Spinal cord (tissue), 10 donors: ENCODE results near the gene KCND3. TPM values are rescaled to one million over a fixed set of nuclear protein-coding genes. Genes with fewer than 3 reads are reported as not detected.

Experiments
- DNase-seq, 6 donors: peaks; one replicate each; pipeline versions ENCODE4 v3.0.0 to v3.0.0-alpha.2; 2013 to 2015; ENCODE audit warnings: low spot score in 6 of 6, low read depth in 4 of 6
- H3K27ac ChIP-seq: one replicate; pipeline ENCODE4 v1.5.1; 2013; ENCODE audit warnings: low read depth, low read length, control low read depth
- H3K27me3 ChIP-seq: one replicate; pipeline ENCODE4 v1.6.1; 2013; ENCODE audit warnings: low read length; ENCODE audit not compliant: control insufficient read depth, insufficient read depth
- H3K36me3 ChIP-seq: one replicate; pipeline ENCODE4 v1.6.1; 2013; ENCODE audit warnings: low read length; ENCODE audit not compliant: control insufficient read depth, insufficient read depth
- H3K4me1 ChIP-seq: one replicate; pipeline ENCODE4 v1.6.1; 2013; ENCODE audit warnings: low read length; ENCODE audit not compliant: control insufficient read depth, insufficient read depth
- H3K4me3 ChIP-seq: one replicate; pipeline ENCODE4 v1.5.1; 2013; ENCODE audit warnings: low read depth, low read length, control low read depth
- H3K9me3 ChIP-seq: one replicate; pipeline ENCODE4 v1.6.1; 2013; ENCODE audit warnings: low read length; ENCODE audit not compliant: control insufficient read depth, insufficient read depth
- WGBS: methylation state at CpG from one replicate; pipeline ENCODE4 v1.1.5; 2013; ENCODE audit warnings: missing lambda C conversion rate; ENCODE audit not compliant: insufficient coverage; 5-methylcytosine and 5-hydroxymethylcytosine counted together
- polyA plus RNA-seq, 2 donors: library from polyadenylated mRNA; unstranded; fragments of 120-200 nt; gene quantifications; one replicate each; pipeline ENCODE4 v1.2.1, GENCODE V29; 2013; ENCODE audit not compliant: insufficient read length in 2 of 2
- total RNA-seq, 2 donors: library from RNA; depleted of rRNA in 1 of 2; stranded (reverse); fragments of 120-200 nt in 1 of 2; fragments of >200 nt in 1 of 2; gene quantifications; one replicate each; pipeline versions ENCODE4 v1.2.3 to v1.2.4, GENCODE V29; 2013 to 2014
- donor health status: healthy.

The KCND3 gene
- total and polyA plus RNA-seq, 4 donors = 9.5 to 35.8 (median 23.3) TPM

DNA sequence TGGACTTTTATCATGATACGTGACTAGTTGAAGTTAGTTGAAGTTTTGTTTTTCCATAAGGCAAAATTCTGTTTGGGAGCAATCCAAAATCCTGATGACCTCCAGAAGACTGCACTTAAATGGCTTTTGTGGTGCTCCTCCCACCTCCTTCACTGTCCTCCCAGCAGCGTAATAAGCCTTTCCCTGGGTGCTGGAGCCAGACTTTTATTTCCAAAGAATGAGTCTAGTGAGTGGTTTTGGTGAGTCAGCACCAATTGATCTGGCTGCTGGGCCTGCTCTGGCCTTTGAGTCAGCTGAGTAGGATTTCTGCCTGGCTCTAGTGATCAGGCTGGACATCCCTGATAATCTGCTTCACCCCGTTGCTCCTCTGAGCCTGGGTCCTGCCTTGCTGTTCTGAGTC, 21.7 kb upstream of the KCND3 start:
- no peaks in the 10 kb centered on the region for H3K27me3 ChIP-seq
- H3K27ac ChIP-seq = no peak overlapping the region
- DNase-seq = no peak
- no peaks in the 10 kb centered on the region for H3K36me3 ChIP-seq
- no peak overlapping the region for H3K4me3 ChIP-seq
- H3K4me1 ChIP-seq = peaks cover 9% of the 10 kb centered on the region
- H3K9me3 ChIP-seq = no peaks in the 10 kb centered on the region
- 90% methylated on average over 1 of the region's 3 CpGs for WGBS

DNA sequence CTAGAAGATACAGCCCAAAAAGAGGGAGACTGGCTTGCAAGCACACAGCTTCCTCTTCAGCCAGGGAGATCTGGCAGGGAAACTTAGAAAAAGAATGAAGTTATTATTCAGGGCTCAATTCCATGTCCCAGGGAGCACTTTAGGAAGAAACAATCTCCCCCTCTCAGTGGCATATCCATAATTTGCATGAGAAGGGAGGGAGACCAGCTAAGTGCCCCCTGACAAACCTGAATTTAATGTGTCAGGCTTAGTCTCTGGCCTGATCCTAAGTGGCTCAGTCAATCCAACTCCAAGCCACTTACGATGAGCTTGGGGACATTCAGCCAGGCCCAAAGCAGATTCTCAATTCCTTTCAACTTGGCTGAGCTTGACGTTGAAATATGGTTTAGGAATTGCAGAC, 17.7 kb upstream of the KCND3 start:
- H3K27me3 ChIP-seq = no peaks in the 10 kb centered on the region
- no CpG with 5 or more reads among the region's 2 CpGs for WGBS
- no peaks in the 10 kb centered on the region for H3K36me3 ChIP-seq
- H3K27ac ChIP-seq = no peak overlapping the region
- no peak overlapping the region for H3K4me3 ChIP-seq
- no peaks in the 10 kb centered on the region for H3K9me3 ChIP-seq
- no peak for DNase-seq
- H3K4me1 ChIP-seq = peaks cover 18% of the 10 kb centered on the region

DNA sequence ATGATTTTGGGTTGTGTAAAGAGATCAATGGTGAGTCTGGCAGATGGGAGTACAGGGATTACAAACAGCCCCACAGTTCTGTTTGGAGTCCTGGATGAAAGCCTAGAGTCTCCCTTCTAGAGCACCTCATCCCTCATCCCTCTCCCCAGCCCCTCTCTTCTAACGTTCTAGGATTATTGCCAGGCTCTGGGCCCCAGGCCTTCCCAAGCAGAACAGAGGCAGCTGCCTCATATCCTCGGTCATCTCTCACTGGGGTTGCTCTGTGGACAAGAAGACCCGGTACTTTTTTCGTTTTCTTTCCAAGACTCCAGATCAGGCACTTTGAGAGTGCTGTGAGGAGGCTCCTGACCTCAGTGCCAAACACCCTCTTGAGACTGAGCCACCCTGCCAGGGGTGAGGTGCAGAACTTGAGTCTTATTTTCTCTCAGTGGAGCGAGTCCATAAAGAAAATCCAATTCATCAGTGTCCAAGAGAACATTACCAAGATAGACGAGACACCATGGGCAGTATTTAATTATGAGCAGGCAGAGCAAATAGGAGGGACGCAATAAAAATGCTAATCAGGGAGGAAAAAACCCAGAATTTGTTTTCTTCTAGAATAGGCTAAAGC, 17.1 kb upstream of the KCND3 start:
- H3K4me1 ChIP-seq = peaks cover 18% of the 10 kb centered on the region
- peak in 2 of 6 donors; percentile 20 to 55 for DNase-seq
- H3K9me3 ChIP-seq = no peaks in the 10 kb centered on the region
- H3K36me3 ChIP-seq = no peaks in the 10 kb centered on the region
- no peak overlapping the region for H3K27ac ChIP-seq
- H3K4me3 ChIP-seq = no peak overlapping the region
- WGBS = 39% methylated on average over 4 of the region's 7 CpGs
- H3K27me3 ChIP-seq = no peaks in the 10 kb centered on the region

DNA sequence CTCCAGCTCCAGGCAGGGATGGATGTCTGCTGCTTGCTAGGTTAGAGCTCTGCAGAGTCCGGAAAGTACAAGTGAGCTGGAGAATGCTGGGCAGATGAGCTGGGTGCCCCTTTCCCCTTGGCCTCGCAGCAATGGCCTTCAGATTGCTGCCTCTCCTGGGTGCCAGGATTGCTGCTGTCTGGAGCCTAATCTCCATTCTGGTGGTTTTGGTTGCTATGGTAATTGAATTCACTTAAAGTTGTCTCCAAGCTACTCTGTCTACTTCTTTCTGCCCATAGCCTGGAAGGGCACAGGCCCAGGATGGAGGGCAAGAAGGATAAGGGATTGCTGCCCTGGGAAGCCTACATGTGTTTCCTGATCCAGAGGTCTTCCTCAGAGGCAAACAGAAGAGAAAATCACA, 14.6 kb upstream of the KCND3 start:
- peak in 1 of 6 donors; percentile 53 for DNase-seq
- H3K27me3 ChIP-seq = no peaks in the 10 kb centered on the region
- H3K9me3 ChIP-seq = no peaks in the 10 kb centered on the region
- WGBS = 0% methylated on average over 1 of the region's 2 CpGs
- no peak overlapping the region for H3K27ac ChIP-seq
- no peak overlapping the region for H3K4me3 ChIP-seq
- H3K4me1 ChIP-seq = peaks cover 18% of the 10 kb centered on the region
- H3K36me3 ChIP-seq = no peaks in the 10 kb centered on the region

GRCh38 chr1:112002514-112002913, 13.0 kb upstream of the KCND3 start:
- no peaks in the 10 kb centered on the region for H3K9me3 ChIP-seq
- H3K27ac ChIP-seq = no peak overlapping the region
- DNase-seq = no peak
- no peaks in the 10 kb centered on the region for H3K27me3 ChIP-seq
- peaks cover 18% of the 10 kb centered on the region for H3K4me1 ChIP-seq
- H3K36me3 ChIP-seq = no peaks in the 10 kb centered on the region
- H3K4me3 ChIP-seq = no peak overlapping the region
- WGBS = 75% methylated on average over 4 of the region's 4 CpGs

DNA sequence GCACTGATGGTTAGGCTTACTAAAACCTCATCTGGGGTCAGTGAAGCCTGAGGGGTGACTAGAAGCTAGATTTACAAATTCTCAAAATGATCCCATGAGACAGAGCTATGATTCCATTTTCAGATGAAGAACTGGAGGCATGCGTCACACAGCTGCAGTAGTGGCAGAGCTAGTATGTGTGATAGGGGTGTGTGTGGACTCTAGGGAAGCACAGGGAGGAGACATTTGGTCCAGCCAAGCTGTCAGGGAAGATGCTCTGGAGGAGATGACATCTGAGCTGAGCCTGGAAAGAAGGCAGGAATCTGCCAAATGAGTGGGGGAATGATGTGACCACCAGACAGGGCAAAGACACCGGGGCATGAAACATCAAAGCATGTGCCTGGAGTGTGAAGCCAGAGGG, 12.0 kb upstream of the KCND3 start:
- DNase-seq = no peak
- Histone ChIP-seq H3K36me3 (no peaks in the 10 kb centered on the region), H3K27ac (no peak overlapping the region), H3K4me1 (peaks cover 12% of the 10 kb centered on the region), H3K9me3 (no peaks in the 10 kb centered on the region), H3K4me3 (no peak overlapping the region), H3K27me3 (no peaks in the 10 kb centered on the region)
- WGBS = 86% methylated on average over 2 of the region's 2 CpGs

GRCh38 chr1:112000048-112000447, 10.6 kb upstream of the KCND3 start:
- Histone ChIP-seq H3K9me3 (no peaks in the 10 kb centered on the region), H3K4me3 (no peak overlapping the region), H3K27ac (no peak overlapping the region), H3K27me3 (no peaks in the 10 kb centered on the region), H3K36me3 (no peaks in the 10 kb centered on the region), H3K4me1 (peaks cover 8% of the 10 kb centered on the region)
- DNase-seq = no peak
- WGBS = 38% methylated on average over 1 of the region's 1 CpG

GRCh38 chr1:111998332-111998731, 8.9 kb upstream of the KCND3 start:
- H3K36me3 ChIP-seq = no peaks in the 10 kb centered on the region
- no peaks in the 10 kb centered on the region for H3K9me3 ChIP-seq
- H3K27ac ChIP-seq = no peak overlapping the region
- no peak for DNase-seq
- H3K4me1 ChIP-seq = no peaks in the 10 kb centered on the region
- H3K4me3 ChIP-seq = no peak overlapping the region
- no peaks in the 10 kb centered on the region for H3K27me3 ChIP-seq

GRCh38 chr1:111992476-111992875, 3.0 kb upstream of the KCND3 start:
- no peaks in the 10 kb centered on the region for H3K9me3 ChIP-seq
- H3K27me3 ChIP-seq = peaks cover 19% of the 10 kb centered on the region
- 19% methylated on average over 8 of the region's 10 CpGs for WGBS
- H3K36me3 ChIP-seq = no peaks in the 10 kb centered on the region
- peaks cover 43% of the 10 kb centered on the region for H3K4me1 ChIP-seq
- DNase-seq = peak in 2 of 6 donors; percentile 36 to 53
- no peak overlapping the region for H3K27ac ChIP-seq
- H3K4me3 ChIP-seq = no peak overlapping the region

DNA sequence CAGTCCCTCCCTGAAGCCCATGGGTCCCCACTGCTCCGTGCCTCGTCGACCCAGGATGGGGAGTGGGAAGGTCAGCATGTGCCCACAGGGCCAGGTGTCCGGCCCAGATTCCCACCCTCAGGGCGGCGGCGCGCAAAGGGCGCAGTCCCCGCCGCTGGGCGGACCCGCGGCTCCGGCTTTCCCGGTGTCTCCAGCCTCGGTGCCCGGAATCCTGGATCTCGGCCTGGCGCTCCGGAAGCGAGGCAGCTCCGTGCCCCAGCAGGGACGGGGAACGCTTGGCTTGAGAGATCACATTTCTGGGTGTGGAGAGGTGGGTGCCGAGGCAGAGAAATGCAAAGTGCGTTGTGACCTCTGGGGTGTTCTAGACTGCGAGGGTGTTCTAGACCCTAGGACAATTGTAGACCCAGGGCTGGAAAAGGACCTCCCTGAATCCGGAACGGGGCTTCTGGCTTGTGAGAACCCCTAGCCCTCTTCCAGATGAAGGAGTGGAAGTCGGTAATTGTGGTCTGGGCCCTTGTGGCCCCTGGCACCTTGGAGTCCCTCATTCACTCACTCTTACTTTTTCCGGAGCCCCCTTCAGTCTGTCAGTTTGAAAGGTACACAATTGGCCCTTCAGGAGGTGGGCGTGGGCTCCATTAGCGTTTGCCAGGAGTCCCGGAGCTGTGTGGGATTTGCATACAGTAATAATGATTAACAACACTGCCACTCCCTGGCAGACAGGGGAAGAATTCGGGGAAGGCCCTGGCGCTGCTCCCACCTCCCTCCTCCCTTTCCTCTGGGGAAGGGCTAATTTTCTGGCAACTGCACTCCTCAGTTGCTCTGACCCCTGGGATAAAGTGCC, 1.6 kb upstream of the KCND3 start:
- Histone ChIP-seq H3K36me3 (no peaks in the 10 kb centered on the region), H3K27me3 (peaks cover 21% of the 10 kb centered on the region), H3K9me3 (no peaks in the 10 kb centered on the region), H3K4me1 (peaks cover 53% of the 10 kb centered on the region), H3K4me3 (peak overlapping the region; percentile 49), H3K27ac (no peak overlapping the region)
- peak in 5 of 6 donors; percentile 48 to 93 (median 59) for DNase-seq
- WGBS = under 1% methylated on average over 27 of the region's 37 CpGs
